ENCODE data around the gene IL22RA1.

IL22RA1 gene

GRCh38 chr1:24111262-24111995 is 31.5 kb downstream of the IL22RA1 start:
- TF ChIP-seq ZFX (IDR thresholded peaks at IDR 0.05) (no peak), CTCF (conservative IDR thresholded peaks at IDR 0.05) (no peak)
- no peak overlapping the region for H3K27ac ChIP-seq

GRCh38 chr1:24110642-24111261 is 32.2 kb downstream of the IL22RA1 start:
- no peak overlapping the region for H3K27ac ChIP-seq

GRCh38 chr1:24109686-24110475 is 33.1 kb downstream of the IL22RA1 start:
- TF ChIP-seq CTCF (conservative IDR thresholded peaks at IDR 0.05), result no peak
- TF ChIP-seq ZFX (IDR thresholded peaks at IDR 0.05), result no peak
- H3K27ac ChIP-seq, result no peak overlapping the region

More at GRCh38 chr1:24110642-24111261, 32.2 kb downstream of the IL22RA1 start:
- no peak for TF ChIP-seq ZFX (IDR thresholded peaks at IDR 0.05)
- TF ChIP-seq CTCF (conservative IDR thresholded peaks at IDR 0.05), result no peak

GRCh38 chr1:24109166-24109483 is 33.8 kb downstream of the IL22RA1 start:
- no peak overlapping the region for H3K27ac ChIP-seq
- TF ChIP-seq CTCF (conservative IDR thresholded peaks at IDR 0.05) (no peak), ZFX (IDR thresholded peaks at IDR 0.05) (no peak)

GRCh38 chr1:24108334-24109165 is 34.4 kb downstream of the IL22RA1 start:
- no peak for TF ChIP-seq CTCF (conservative IDR thresholded peaks at IDR 0.05)
- no peak for TF ChIP-seq ZFX (IDR thresholded peaks at IDR 0.05)
- no peak overlapping the region for H3K27ac ChIP-seq

GRCh38 chr1:24107462-24108138 is 35.3 kb downstream of the IL22RA1 start:
- H3K27ac ChIP-seq, result no peak overlapping the region
- TF ChIP-seq CTCF (conservative IDR thresholded peaks at IDR 0.05) (no peak), ZFX (IDR thresholded peaks at IDR 0.05) (no peak)

Measured in C4-2B (cell line).